Ovary (tissue), 9 donors: ENCODE data around the gene DIO1. TPM values are rescaled to one million over a fixed set of nuclear protein-coding genes. Genes with fewer than 3 reads are reported as not detected.

ENCODE experiments used
- DNase-seq, 5 donors: peaks; one replicate each; pipeline ENCODE4 v3.0.0-alpha.2; 2019 to 2020
- H3K27ac ChIP-seq, 2 donors: fragments of 200-600 bp; one replicate each; pipeline versions ENCODE4 v1.5.1 to v1.8.0; 2019 to 2022
- H3K27me3 ChIP-seq: fragments of 200-600 bp; one replicate; pipeline ENCODE4 v1.8.0; 2022
- H3K36me3 ChIP-seq: fragments of 200-600 bp; sonication (generic); one replicate; pipeline ENCODE4 v1.5.1; 2019
- H3K4me1 ChIP-seq: one replicate; pipeline ENCODE4 v1.8.1; 2013; ENCODE audit warnings: mild to moderate bottlenecking, moderate library complexity; ENCODE audit not compliant: insufficient read depth
- H3K4me3 ChIP-seq: fragments of 200-600 bp; sonication (generic); one replicate; pipeline ENCODE4 v1.5.1; 2017
- H3K9me3 ChIP-seq, 2 donors: fragments of 200-600 bp in 1 of 2; sonication (generic) in 1 of 2; one replicate each; pipeline versions ENCODE4 v1.5.1 to v1.8.1; 2013 to 2019; ENCODE audit warnings: mild to moderate bottlenecking in 1 of 2, moderate library complexity in 1 of 2
- CTCF ChIP-seq, 3 donors: fragments of 450-650 bp in 2 of 3; fragments of 200-600 bp in 1 of 3; IDR thresholded peaks; one replicate each; pipeline versions ENCODE4 v1.5.1 to v1.8.0; 2016 to 2022; ENCODE audit warnings: antibody characterized with exemption in 3 of 3, mild to moderate bottlenecking in 1 of 3
- EP300 ChIP-seq: sonication (generic); formaldehyde crosslinking; IDR thresholded peaks from one replicate; pipeline ENCODE4 v1.6.1; 2017; ENCODE audit warnings: antibody characterized with exemption
- POLR2A ChIP-seq: fragments of 450-650 bp; IDR thresholded peaks from one replicate; pipeline ENCODE4 v1.6.1; 2017; ENCODE audit warnings: antibody characterized with exemption, mild to moderate bottlenecking, moderate library complexity
- WGBS, 3 donors: extraction: QIAGEN DNeasy Blood & Tissue Kit in 1 of 3; methylation state at CpG; one replicate each; pipeline versions ENCODE4 v1.1.5 to v1.1.7; 2013 to 2017; 5-methylcytosine and 5-hydroxymethylcytosine counted together
- intact Hi-C, 4 donors: fragments of 100-400 bp; cut with DNase I; formaldehyde crosslinking; loops; one replicate each; pipeline versions ENCODE4 v1.11.0 to v1.15.1; 2022 to 2023
- polyA plus RNA-seq, 2 donors: library from polyadenylated mRNA; stranded (reverse); fragments of 200-250 nt in 1 of 2; fragments of 350-450 nt in 1 of 2; fragmentation: Illumina TruSeq in 1 of 2; extraction: RNeasy Lipid Tissue Mini Kit (QIAGEN cat#74804) in 1 of 2; gene quantifications; one replicate each; pipeline ENCODE4 v1.2.3, GENCODE V29; 2013 to 2014
- total RNA-seq, 7 donors: library from RNA; depleted of rRNA in 2 of 7; stranded (reverse); fragments of >200 nt in 2 of 7; fragmentation: NEBNext Ultra II Directional in 3 of 7; extraction: Animal tissue kit (Norgen Biotek cat#: 25700) in 3 of 7; gene quantifications; one replicate each; pipeline versions ENCODE4 v1.1.0 to v1.2.4, GENCODE V29; 2016 to 2023
- donor health status: DM: no; HTN: no; CAD: no; lungs with moderate emphysema.
- donor health status: DM: no; HTN: no; CAD: no.
- donor health status: Bipolar disorder and iron deficiency.
- donor health status: DM: yes; HTN: yes; CAD: no.
- donor health status: DM: no; HTN: no; CAD: no.
- donor health status: DM: yes; HTN: yes; CAD: no.

Gene DIO1
- total and polyA plus RNA-seq, 9 donors = 0.46 TPM; not detected in 8

GRCh38 chr1:53895421-53895820 is 1.4 kb downstream of the DIO1 start:
- WGBS, 3 donors = 69 to 89% (median 83%) methylated on average over 6 of the region's 6 CpGs
- Histone ChIP-seq H3K27me3 (no peaks in the 10 kb centered on the region), H3K4me1 (peaks cover 5% of the 10 kb centered on the region), H3K4me3 (no peak overlapping the region), H3K9me3 (no peaks in the 10 kb centered on the region), H3K27ac (no peak overlapping the region), H3K36me3 (no peaks in the 10 kb centered on the region)
- TF ChIP-seq POLR2A (no peak), CTCF (IDR thresholded peaks at IDR 0.05) (no peak)
- intact Hi-C loops = loop anchor here in 1 of 4 donors (5.0 kb wide), 1 partner anchor 52 kb away; the partner anchor contains the start of genes IFT25 and LRRC42
- DNase-seq = no peak

GRCh38 chr1:53896635-53897229 is 2.7 kb downstream of the DIO1 start:
- intact Hi-C loops = loop anchor here in 1 of 4 donors (5.0 kb wide), 1 partner anchor 51 kb away; the partner anchor contains the start of genes IFT25 and LRRC42
- Histone ChIP-seq H3K4me1 (peaks cover 5% of the 10 kb centered on the region), H3K9me3 (no peaks in the 10 kb centered on the region), H3K4me3 (no peak overlapping the region), H3K36me3 (no peaks in the 10 kb centered on the region), H3K27me3 (no peaks in the 10 kb centered on the region), H3K27ac (no peak overlapping the region)
- TF ChIP-seq CTCF (IDR thresholded peaks at IDR 0.05) (no peak), POLR2A (no peak), EP300 (no peak)
- WGBS, 3 donors = 18 to 30% (median 26%) methylated on average over 2 of the region's 2 CpGs
- DNase-seq = no peak

- peak in 4 of 5 donors; percentile 36 to 61 (median 44) for DNase-seq
- TF ChIP-seq POLR2A (no peak), EP300 (no peak), CTCF (IDR thresholded peaks at IDR 0.05) (no peak)
- intact Hi-C loops = loop anchor here in 1 of 4 donors (5.0 kb wide), 1 partner anchor 48 kb away; the partner anchor contains the start of genes IFT25 and LRRC42
- Histone ChIP-seq H3K4me1 (peaks cover 5% of the 10 kb centered on the region), H3K27ac (no peak overlapping the region), H3K4me3 (no peak overlapping the region), H3K9me3 (no peaks in the 10 kb centered on the region), H3K27me3 (no peaks in the 10 kb centered on the region), H3K36me3 (no peaks in the 10 kb centered on the region)
- WGBS, 3 donors = 0 to 3% (median 1%) methylated on average over 2 of the region's 2 CpGs
Measured at GRCh38 chr1:53899206-53899628, 5.2 kb downstream of the DIO1 start.

GRCh38 chr1:53899708-53900107 is 5.7 kb downstream of the DIO1 start:
- Histone ChIP-seq H3K9me3 (no peaks in the 10 kb centered on the region), H3K27me3 (no peaks in the 10 kb centered on the region), H3K4me1 (peaks cover 5% of the 10 kb centered on the region), H3K4me3 (no peak overlapping the region), H3K36me3 (no peaks in the 10 kb centered on the region), H3K27ac (no peak overlapping the region)
- no peak for DNase-seq
- intact Hi-C loops = loop anchor here in 1 of 4 donors (5.0 kb wide), 1 partner anchor 48 kb away; the partner anchor contains the start of genes IFT25 and LRRC42
- no peak for TF ChIP-seq CTCF (IDR thresholded peaks at IDR 0.05)
- TF ChIP-seq EP300 = no peak
- TF ChIP-seq POLR2A = no peak
- WGBS, 3 donors = 68 to 82% (median 68%) methylated on average over 3 of the region's 3 CpGs
